ENCODE data around the gene MYRF. TPM values are rescaled to one million over a fixed set of nuclear protein-coding genes. Genes with fewer than 3 reads are reported as not detected.

Gene MYRF
- total and polyA plus RNA-seq, 2 donors from 2014 or later: 6.0 to 36.3 TPM

- Histone ChIP-seq H3K27ac (ENCODE audit: low read depth in 2 of 2, low read length in 2 of 2) (no peak overlapping the region), H3K4me3 (ENCODE audit: low read length in 3 of 3) (no peak overlapping the region), H3K9ac (ENCODE audit: low read length in 3 of 3) (no peak overlapping the region), H3K27me3 (ENCODE audit: control insufficient read depth, insufficient read depth, low read length) (no peaks in the 10 kb centered on the region), H3K9me3 (ENCODE audit: control insufficient read depth in 2 of 3, insufficient read depth in 1 of 3, low read length in 3 of 3) (no peaks in the 10 kb centered on the region), H3K4me1 (ENCODE audit: control insufficient read depth in 2 of 3, insufficient read depth in 2 of 3, low read depth in 1 of 3, low read length in 3 of 3) (peaks cover 3 to 13% (median 11%) of the 10 kb centered on the region in 3 donors), H3K36me3 (ENCODE audit: control insufficient read depth in 2 of 3, insufficient read depth in 3 of 3, low read length in 3 of 3) (peaks cover 4 to 6% (median 4%) of the 10 kb centered on the region in 3 donors)
- no peak for DNase-seq
- intact Hi-C loops (cut with DNase I): no loop called here
- no peak for TF ChIP-seq CTCF (IDR thresholded peaks at IDR 0.05; ENCODE audit: borderline replicate concordance, extremely low read depth, insufficient read depth)
- no peak for FAIRE-seq
Measured at GRCh38 chr11:61794579-61794978, 42.1 kb downstream of the MYRF start.

GRCh38 chr11:61795459-61795858 is 43.0 kb downstream of the MYRF start:
- no peak overlapping the region for H3K4me3 ChIP-seq (ENCODE audit: low read length in 3 of 3)
- no peaks in the 10 kb centered on the region for H3K27me3 ChIP-seq (ENCODE audit: control insufficient read depth, insufficient read depth, low read length)
- TF ChIP-seq CTCF (IDR thresholded peaks at IDR 0.05; ENCODE audit: borderline replicate concordance, extremely low read depth, insufficient read depth): no peak
- no peak overlapping the region for H3K9ac ChIP-seq (ENCODE audit: low read length in 3 of 3)
- intact Hi-C loops (cut with DNase I): no loop called here
- no peaks in the 10 kb centered on the region for H3K9me3 ChIP-seq (ENCODE audit: control insufficient read depth in 2 of 3, insufficient read depth in 1 of 3, low read length in 3 of 3)
- DNase-seq: no peak
- H3K27ac ChIP-seq (ENCODE audit: low read depth in 2 of 2, low read length in 2 of 2): no peak overlapping the region
- H3K36me3 ChIP-seq (ENCODE audit: control insufficient read depth in 2 of 3, insufficient read depth in 3 of 3, low read length in 3 of 3): no peaks in the 10 kb centered on the region
- peaks cover 3 to 13% (median 11%) of the 10 kb centered on the region in 3 donors for H3K4me1 ChIP-seq (ENCODE audit: control insufficient read depth in 2 of 3, insufficient read depth in 2 of 3, low read depth in 1 of 3, low read length in 3 of 3)
- no peak for FAIRE-seq

- no peak for TF ChIP-seq CTCF (IDR thresholded peaks at IDR 0.05; ENCODE audit: borderline replicate concordance, extremely low read depth, insufficient read depth)
- Histone ChIP-seq H3K9ac (ENCODE audit: low read length in 3 of 3) (no peak overlapping the region), H3K36me3 (ENCODE audit: control insufficient read depth in 2 of 3, insufficient read depth in 3 of 3, low read length in 3 of 3) (no peaks in the 10 kb centered on the region), H3K4me3 (ENCODE audit: low read length in 3 of 3) (no peak overlapping the region), H3K4me1 (ENCODE audit: control insufficient read depth in 2 of 3, insufficient read depth in 2 of 3, low read depth in 1 of 3, low read length in 3 of 3) (peaks cover 3 to 13% (median 11%) of the 10 kb centered on the region in 3 donors), H3K27me3 (ENCODE audit: control insufficient read depth, insufficient read depth, low read length) (no peaks in the 10 kb centered on the region), H3K9me3 (ENCODE audit: control insufficient read depth in 2 of 3, insufficient read depth in 1 of 3, low read length in 3 of 3) (no peaks in the 10 kb centered on the region), H3K27ac (ENCODE audit: low read depth in 2 of 2, low read length in 2 of 2) (no peak overlapping the region)
- DNase-seq (no peak), FAIRE-seq (no peak)
- intact Hi-C loops (cut with DNase I): no loop called here
Measured at GRCh38 chr11:61795876-61796526, 43.6 kb downstream of the MYRF start.
